Keratinocyte (primary cell): ENCODE measurements around the gene DAPK2.

ENCODE experiments used
- EZH2 ChIP-seq: IDR thresholded peaks from one replicate; pipeline ENCODE4 v1.6.1; 2012; ENCODE audit warnings: inconsistent platforms, mild to moderate bottlenecking, low read length, moderate library complexity
- TF ChIP-seq, protein P1 (sequence below), 3 experiments: IDR thresholded peaks in 1 of 3; conservative IDR thresholded peaks in 1 of 3; optimal IDR thresholded peaks in 1 of 3; 2 replicates in 2 of 3; 3 replicates in 1 of 3; pipeline versions ENCODE3 to v1.5.1; 2011; ENCODE audit warnings: low read length in 3 of 3, mild to moderate bottlenecking in 3 of 3, moderate library complexity in 2 of 3, control low read depth in 1 of 3, inconsistent platforms in 1 of 3; ENCODE audit not compliant: insufficient read depth in 2 of 3; ENCODE audit errors: extremely low read depth in 1 of 3

DNA sequence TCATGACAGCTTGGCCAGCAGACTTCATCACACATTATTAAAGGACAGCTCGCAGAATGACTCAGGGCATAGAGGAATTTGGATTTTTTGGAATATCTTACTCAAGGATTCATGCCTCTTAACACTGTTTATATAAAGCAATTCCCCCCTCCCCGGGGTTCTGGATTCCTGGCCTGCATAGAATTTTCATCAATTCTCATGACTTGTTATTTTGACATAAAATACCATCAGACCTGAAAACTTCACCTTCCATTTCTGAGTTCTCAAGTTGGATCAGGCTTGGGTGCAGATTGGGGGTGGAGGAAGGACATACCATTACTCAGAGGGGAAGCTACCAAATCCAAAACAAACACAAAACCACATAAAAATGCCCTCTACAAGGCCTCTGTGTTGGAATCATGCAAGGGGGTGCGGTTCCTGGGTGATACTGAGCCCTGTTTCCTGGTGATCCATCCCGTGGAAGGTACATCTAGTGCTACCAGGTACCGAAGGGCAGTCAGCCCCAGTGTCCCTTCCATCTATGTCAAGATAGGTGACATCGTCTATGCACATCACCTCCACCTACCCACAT is 95.3 kb downstream of the DAPK2 start:
- TF ChIP-seq EZH2 = no peak
- TF ChIP-seq, protein P1, sequence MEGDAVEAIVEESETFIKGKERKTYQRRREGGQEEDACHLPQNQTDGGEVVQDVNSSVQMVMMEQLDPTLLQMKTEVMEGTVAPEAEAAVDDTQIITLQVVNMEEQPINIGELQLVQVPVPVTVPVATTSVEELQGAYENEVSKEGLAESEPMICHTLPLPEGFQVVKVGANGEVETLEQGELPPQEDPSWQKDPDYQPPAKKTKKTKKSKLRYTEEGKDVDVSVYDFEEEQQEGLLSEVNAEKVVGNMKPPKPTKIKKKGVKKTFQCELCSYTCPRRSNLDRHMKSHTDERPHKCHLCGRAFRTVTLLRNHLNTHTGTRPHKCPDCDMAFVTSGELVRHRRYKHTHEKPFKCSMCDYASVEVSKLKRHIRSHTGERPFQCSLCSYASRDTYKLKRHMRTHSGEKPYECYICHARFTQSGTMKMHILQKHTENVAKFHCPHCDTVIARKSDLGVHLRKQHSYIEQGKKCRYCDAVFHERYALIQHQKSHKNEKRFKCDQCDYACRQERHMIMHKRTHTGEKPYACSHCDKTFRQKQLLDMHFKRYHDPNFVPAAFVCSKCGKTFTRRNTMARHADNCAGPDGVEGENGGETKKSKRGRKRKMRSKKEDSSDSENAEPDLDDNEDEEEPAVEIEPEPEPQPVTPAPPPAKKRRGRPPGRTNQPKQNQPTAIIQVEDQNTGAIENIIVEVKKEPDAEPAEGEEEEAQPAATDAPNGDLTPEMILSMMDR (optimal IDR thresholded peaks at IDR 0.05 in 1 of 3, IDR thresholded peaks at IDR 0.05 in 1 of 3, conservative IDR thresholded peaks at IDR 0.05 in 1 of 3; ENCODE audit: extremely low read depth in 1 of 3, insufficient read depth in 2 of 3, low read length in 3 of 3) = no peak
